ENCODE data around the gene ENDOG.
"Not testable (repeated sequence)": the region's sequence is repeated elsewhere in the genome, so short reads cannot be mapped to it uniquely, and the experiment has no call there.

Gene ENDOG

GRCh38 chr9:128870128-128870940, 52.0 kb downstream of the ENDOG start:
- no peak for DNase-seq

DNA sequence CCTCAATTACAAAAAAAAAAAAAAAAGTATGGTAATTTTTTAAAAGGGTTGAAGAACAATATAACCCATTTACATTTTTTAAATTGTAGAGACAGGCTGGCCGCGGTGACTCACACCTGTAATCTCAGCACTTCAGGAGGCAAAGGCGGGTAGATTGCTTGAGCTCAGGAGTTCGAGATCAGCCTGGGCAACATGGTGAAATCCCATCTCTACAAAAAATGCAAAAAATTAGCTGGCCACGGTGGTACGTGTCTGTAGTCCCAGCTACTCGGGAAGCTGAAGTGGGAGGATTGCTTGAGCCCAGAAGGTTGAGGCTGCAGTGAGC, 52.6 kb downstream of the ENDOG start:
- DNase-seq = not testable (repeated sequence)

Measured in RPMI8226 (cell line).